Mesodermal cell (in vitro differentiated cells): ENCODE results near the gene ACE.
A peak's percentile ranks its signal among the peaks of the same experiment; 100 is the strongest.
"Not testable (repeated sequence)": the region's sequence is repeated elsewhere in the genome, so short reads cannot be mapped to it uniquely, and the experiment has no call there.

Experiments used
- H3K27ac ChIP-seq: 2 replicates; pipeline ENCODE4 v1.7.0; 2013; ENCODE audit warnings: mild to moderate bottlenecking, low read depth, low read length, moderate library complexity; ENCODE audit not compliant: severe bottlenecking
- H3K36me3 ChIP-seq: 2 replicates; pipeline ENCODE4 v1.7.1; 2013; ENCODE audit warnings: mild to moderate bottlenecking, low read length, moderate library complexity; ENCODE audit not compliant: control insufficient read depth, insufficient read depth
- H3K4me1 ChIP-seq: one replicate; pipeline ENCODE4 v1.7.1; 2013; ENCODE audit warnings: mild to moderate bottlenecking, low read length; ENCODE audit not compliant: insufficient read depth, control insufficient read depth, poor library complexity, severe bottlenecking
- H3K4me3 ChIP-seq: 2 replicates; pipeline ENCODE4 v1.7.0; 2013; ENCODE audit warnings: low read length, control low read depth, mild to moderate bottlenecking; ENCODE audit not compliant: insufficient read depth, poor library complexity, severe bottlenecking; ENCODE audit errors: extremely low read depth
- H3K9me3 ChIP-seq: 2 replicates; pipeline ENCODE4 v1.7.1; 2013; ENCODE audit warnings: mild to moderate bottlenecking, low read length, moderate library complexity; ENCODE audit not compliant: control insufficient read depth
- WGBS, 2 experiments: methylation state at CpG; one replicate each; pipeline ENCODE4 v1.1.5; 2013; ENCODE audit warnings: missing lambda C conversion rate in 2 of 2; ENCODE audit not compliant: insufficient coverage in 2 of 2; 5-methylcytosine and 5-hydroxymethylcytosine counted together

Gene ACE

GRCh38 chr17:63454357-63454756 lies 22.5 kb upstream of the ACE start:
- peaks cover 16% of the 10 kb centered on the region for H3K4me1 ChIP-seq
- 84 to 87% methylated on average over 5 of the region's 6 CpGs for WGBS, 2 experiments
- not testable (repeated sequence) for H3K27ac ChIP-seq, H3K36me3 ChIP-seq, H3K4me3 ChIP-seq, H3K9me3 ChIP-seq

- Histone ChIP-seq H3K4me1 (peaks cover 17% of the 10 kb centered on the region), H3K4me3 (no peak overlapping the region), H3K9me3 (no peaks in the 10 kb centered on the region), H3K36me3 (no peaks in the 10 kb centered on the region), H3K27ac (no peak overlapping the region)
- WGBS, 2 experiments = 74 to 83% methylated on average over 3 to 5 of the region's 5 CpGs
Measured at GRCh38 chr17:63454915-63455314, 21.9 kb upstream of the ACE start.

GRCh38 chr17:63455417-63455816 lies 21.4 kb upstream of the ACE start:
- WGBS, 2 experiments = 81 to 88% methylated on average over 3 of the region's 4 CpGs
- H3K27ac ChIP-seq = no peak overlapping the region
- no peak overlapping the region for H3K4me3 ChIP-seq
- peaks cover 16% of the 10 kb centered on the region for H3K4me1 ChIP-seq
- no peaks in the 10 kb centered on the region for H3K9me3 ChIP-seq
- no peaks in the 10 kb centered on the region for H3K36me3 ChIP-seq

- H3K4me1 ChIP-seq = peaks cover 11% of the 10 kb centered on the region
- no peak overlapping the region for H3K27ac ChIP-seq
- H3K36me3 ChIP-seq = no peaks in the 10 kb centered on the region
- H3K9me3 ChIP-seq = no peaks in the 10 kb centered on the region
- 100% methylated on average over 2 of the region's 4 CpGs; no CpG with 5 or more reads in 1 of the 2 experiments for WGBS, 2 experiments
- no peak overlapping the region for H3K4me3 ChIP-seq
Measured at GRCh38 chr17:63458478-63458877, 18.4 kb upstream of the ACE start.

GRCh38 chr17:63460018-63460417 lies 16.8 kb upstream of the ACE start:
- no peaks in the 10 kb centered on the region for H3K9me3 ChIP-seq
- peak overlapping the region; percentile 81 for H3K27ac ChIP-seq
- H3K4me3 ChIP-seq = no peak overlapping the region
- WGBS, 2 experiments = 71 to 73% methylated on average over 7 of the region's 9 CpGs
- peaks cover 7% of the 10 kb centered on the region for H3K4me1 ChIP-seq
- H3K36me3 ChIP-seq = no peaks in the 10 kb centered on the region

- Histone ChIP-seq H3K27ac (no peak overlapping the region), H3K4me3 (no peak overlapping the region), H3K36me3 (no peaks in the 10 kb centered on the region), H3K9me3 (no peaks in the 10 kb centered on the region), H3K4me1 (peaks cover 7% of the 10 kb centered on the region)
- WGBS, 2 experiments = 33 to 49% methylated on average over 3 of the region's 3 CpGs
Measured at GRCh38 chr17:63463771-63464170, 13.1 kb upstream of the ACE start.

- Histone ChIP-seq H3K36me3 (no peaks in the 10 kb centered on the region), H3K27ac (no peak overlapping the region), H3K9me3 (no peaks in the 10 kb centered on the region), H3K4me1 (peaks cover 4% of the 10 kb centered on the region), H3K4me3 (no peak overlapping the region)
- 95% methylated on average over 3 of the region's 4 CpGs; no CpG with 5 or more reads in 1 of the 2 experiments for WGBS, 2 experiments
Measured at GRCh38 chr17:63464691-63465236, 12.1 kb upstream of the ACE start.

GRCh38 chr17:63468099-63468498 lies 8.8 kb upstream of the ACE start:
- not testable (repeated sequence) for H3K4me1 ChIP-seq, H3K27ac ChIP-seq
- 91 to 92% methylated on average over 6 of the region's 6 CpGs for WGBS, 2 experiments

GRCh38 chr17:63474174-63474573 lies 2.7 kb upstream of the ACE start:
- H3K27ac ChIP-seq = no peak overlapping the region
- H3K4me3 ChIP-seq = no peak overlapping the region
- H3K4me1 ChIP-seq = peaks cover 29% of the 10 kb centered on the region
- no peaks in the 10 kb centered on the region for H3K36me3 ChIP-seq
- WGBS, 2 experiments = 75 to 83% methylated on average over 1 of the region's 3 CpGs
- H3K9me3 ChIP-seq = no peaks in the 10 kb centered on the region

More at GRCh38 chr17:63468099-63468498, 8.8 kb upstream of the ACE start:
- not testable (repeated sequence) for H3K4me3 ChIP-seq, H3K9me3 ChIP-seq, H3K36me3 ChIP-seq

- WGBS, 2 experiments = 85 to 90% methylated on average over 9 to 10 of the region's 10 CpGs
- Histone ChIP-seq H3K4me3 (no peak overlapping the region), H3K27ac (no peak overlapping the region)
Measured at GRCh38 chr17:63474586-63475460, 2.0 kb upstream of the ACE start.

More at GRCh38 chr17:63474586-63475460, 2.0 kb upstream of the ACE start:
- Histone ChIP-seq H3K36me3 (no peaks in the 10 kb centered on the region), H3K9me3 (no peaks in the 10 kb centered on the region), H3K4me1 (peaks cover 29% of the 10 kb centered on the region)
